ENCODE data around the gene TRAF6.
A peak's percentile ranks its signal among the peaks of the same experiment; 100 is the strongest.

DNA sequence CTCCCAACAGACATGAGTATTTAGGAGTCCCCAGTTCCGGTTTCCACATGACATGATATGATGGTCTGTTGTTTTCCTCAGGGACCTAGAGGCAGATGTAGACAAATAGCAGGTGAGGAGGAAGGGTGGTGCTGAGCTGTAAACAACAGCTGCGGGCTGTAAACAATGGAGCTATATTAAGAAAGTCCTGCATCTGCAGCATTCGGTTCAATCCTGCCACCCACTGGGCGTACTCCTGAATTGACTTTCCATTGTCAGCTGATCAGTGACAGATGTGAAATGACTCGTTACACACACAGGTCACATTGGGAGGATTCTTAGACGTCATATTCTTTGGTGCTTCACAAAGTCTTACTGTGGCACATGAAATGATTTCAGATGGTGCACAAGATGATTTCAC, 30.9 kb upstream of the TRAF6 start:
- TF ChIP-seq, protein P1, sequence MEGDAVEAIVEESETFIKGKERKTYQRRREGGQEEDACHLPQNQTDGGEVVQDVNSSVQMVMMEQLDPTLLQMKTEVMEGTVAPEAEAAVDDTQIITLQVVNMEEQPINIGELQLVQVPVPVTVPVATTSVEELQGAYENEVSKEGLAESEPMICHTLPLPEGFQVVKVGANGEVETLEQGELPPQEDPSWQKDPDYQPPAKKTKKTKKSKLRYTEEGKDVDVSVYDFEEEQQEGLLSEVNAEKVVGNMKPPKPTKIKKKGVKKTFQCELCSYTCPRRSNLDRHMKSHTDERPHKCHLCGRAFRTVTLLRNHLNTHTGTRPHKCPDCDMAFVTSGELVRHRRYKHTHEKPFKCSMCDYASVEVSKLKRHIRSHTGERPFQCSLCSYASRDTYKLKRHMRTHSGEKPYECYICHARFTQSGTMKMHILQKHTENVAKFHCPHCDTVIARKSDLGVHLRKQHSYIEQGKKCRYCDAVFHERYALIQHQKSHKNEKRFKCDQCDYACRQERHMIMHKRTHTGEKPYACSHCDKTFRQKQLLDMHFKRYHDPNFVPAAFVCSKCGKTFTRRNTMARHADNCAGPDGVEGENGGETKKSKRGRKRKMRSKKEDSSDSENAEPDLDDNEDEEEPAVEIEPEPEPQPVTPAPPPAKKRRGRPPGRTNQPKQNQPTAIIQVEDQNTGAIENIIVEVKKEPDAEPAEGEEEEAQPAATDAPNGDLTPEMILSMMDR (conservative IDR thresholded peaks at IDR 0.05 in 1 of 2, IDR thresholded peaks at IDR 0.05 in 1 of 2; ENCODE audit: extremely low read depth in 1 of 2, insufficient read depth in 1 of 2, low read depth in 1 of 2, low read length in 2 of 2) = peak; percentile 27 to 40
- no peak for TF ChIP-seq EZH2 (IDR thresholded peaks at IDR 0.05; ENCODE audit: borderline replicate concordance, low read length)
